ENCODE data around the gene TMEM11.

GRCh38 chr17:21152731-21153130 lies 61.2 kb downstream of the TMEM11 start:
- TF ChIP-seq CTCF (conservative IDR thresholded peaks at IDR 0.05; ENCODE audit: low read depth, low read length) (no peak), EZH2 (IDR thresholded peaks at IDR 0.05; ENCODE audit: borderline replicate concordance, low read depth, low read length, poor library complexity, severe bottlenecking) (no peak)
